Activated CD4-positive, alpha-beta T cell treated with anti-CD3 and anti-CD28 coated beads for 1 hour (primary cell): ENCODE results near the gene GPC3.

Experiments used
- DNase-seq: peaks from one replicate; pipeline ENCODE4 v3.0.0-alpha.2; 2020

Gene GPC3

DNA sequence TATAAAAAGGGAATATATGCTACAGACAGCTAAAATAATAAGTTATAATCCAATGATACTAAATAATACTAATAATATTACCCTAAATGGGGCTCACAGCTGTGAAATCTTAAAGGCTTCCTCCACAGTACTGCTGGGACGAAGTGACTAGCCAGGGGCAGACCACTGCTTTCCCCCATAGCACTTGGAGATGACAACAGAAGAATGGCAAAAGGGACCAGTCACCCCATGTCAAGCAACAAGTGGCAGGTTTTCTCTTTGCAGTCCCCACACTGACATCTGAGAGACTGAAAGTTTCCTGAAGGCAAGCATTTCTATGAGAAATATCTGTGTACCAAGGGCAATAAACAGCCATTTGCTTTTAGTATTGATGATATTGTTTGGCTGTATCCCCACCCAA lies 396.6 kb downstream of the GPC3 start:
- no peak for DNase-seq

GRCh38 chrX:133587818-133588217 lies 397.6 kb downstream of the GPC3 start:
- DNase-seq = no peak

DNA sequence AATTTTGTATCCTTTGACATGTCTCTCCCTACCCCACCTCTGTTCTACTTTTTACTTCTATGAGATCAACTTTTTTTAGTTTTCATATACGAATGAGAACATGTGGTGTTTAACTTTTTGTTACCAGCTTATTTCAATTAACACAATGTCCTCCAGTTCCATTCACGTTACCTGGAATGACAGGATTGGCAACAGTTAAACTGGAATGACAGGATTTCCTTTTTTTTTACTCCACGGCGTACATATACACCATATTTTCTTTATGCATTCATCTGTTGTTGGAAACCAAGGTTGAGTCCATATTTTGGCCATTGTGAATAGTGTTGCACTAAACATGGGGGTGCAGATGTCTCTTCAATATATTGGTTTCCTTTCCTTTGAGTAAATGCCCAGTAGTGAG lies 398.3 kb downstream of the GPC3 start:
- no peak for DNase-seq

GRCh38 chrX:133586443-133586842 lies 399.0 kb downstream of the GPC3 start:
- no peak for DNase-seq

DNA sequence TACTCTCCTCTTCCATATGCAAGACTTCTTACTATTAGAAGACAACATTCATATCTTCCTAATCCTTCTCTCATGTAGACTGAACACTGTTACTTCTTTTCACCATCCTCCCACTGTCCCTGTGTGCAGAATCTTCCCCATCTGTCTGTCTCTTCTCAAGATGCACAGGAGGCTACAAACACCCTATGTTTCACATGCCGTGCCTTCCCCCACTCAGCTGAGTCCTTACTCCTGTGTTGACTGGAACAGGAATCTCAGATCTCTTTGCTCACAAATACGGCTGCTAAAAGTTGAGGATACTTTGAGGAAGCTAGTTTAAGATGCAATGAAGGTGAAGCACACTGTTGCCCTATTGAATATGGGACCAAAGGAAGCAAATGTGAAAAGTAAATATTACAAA lies 401.6 kb downstream of the GPC3 start:
- no peak for DNase-seq

- DNase-seq = no peak
Measured at GRCh38 chrX:133580625-133581024, 404.8 kb downstream of the GPC3 start.

DNA sequence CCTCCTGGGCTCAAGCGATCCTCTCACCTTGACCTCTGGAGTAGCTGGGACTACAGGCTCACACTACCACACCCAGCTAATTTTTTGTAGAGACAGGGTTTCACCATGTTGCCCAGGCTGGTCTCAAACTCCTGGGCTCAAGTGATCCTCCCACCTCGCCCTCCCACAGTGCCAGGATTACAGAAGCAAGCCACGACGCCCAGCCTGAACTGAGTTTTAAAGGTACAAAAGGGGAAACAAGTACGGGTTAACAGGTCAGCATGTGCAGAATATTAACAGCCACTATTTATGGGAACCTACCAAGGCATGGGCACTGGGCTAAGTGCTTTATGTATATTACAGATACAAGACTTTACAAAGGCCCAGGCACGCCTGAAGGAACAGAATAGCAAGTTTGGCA lies 405.8 kb downstream of the GPC3 start:
- DNase-seq = no peak

GRCh38 chrX:133576876-133577275 lies 408.5 kb downstream of the GPC3 start:
- no peak for DNase-seq

DNA sequence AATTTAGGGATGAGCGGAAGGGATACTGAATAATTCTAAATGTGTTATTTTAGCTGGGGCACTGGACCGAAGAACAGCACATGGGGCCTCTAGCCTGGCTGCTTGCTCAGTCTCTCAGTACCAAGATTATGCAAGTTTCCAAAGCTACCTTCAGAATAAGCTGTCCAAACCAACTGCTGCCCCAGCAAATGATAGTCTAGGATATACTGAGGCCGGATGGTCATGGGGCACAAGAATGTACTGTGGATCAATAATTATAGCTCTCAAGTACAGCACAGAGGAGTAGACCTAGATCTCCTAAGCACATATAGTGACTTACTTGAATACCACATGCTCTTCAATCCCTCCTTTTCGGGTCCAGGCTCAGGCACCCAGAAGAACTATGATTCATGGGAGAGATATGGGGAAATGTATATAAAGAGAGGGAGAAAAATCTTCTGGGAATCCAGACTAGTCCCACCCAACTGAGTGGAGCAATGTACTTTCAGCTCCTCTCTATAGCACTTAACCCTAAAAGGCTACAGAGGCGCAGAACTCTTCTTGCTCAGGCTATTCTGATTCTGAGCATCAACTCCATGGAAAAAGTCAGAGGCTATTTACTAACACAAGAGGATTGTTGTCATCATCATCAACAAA lies 409.8 kb downstream of the GPC3 start:
- DNase-seq = no peak

DNA sequence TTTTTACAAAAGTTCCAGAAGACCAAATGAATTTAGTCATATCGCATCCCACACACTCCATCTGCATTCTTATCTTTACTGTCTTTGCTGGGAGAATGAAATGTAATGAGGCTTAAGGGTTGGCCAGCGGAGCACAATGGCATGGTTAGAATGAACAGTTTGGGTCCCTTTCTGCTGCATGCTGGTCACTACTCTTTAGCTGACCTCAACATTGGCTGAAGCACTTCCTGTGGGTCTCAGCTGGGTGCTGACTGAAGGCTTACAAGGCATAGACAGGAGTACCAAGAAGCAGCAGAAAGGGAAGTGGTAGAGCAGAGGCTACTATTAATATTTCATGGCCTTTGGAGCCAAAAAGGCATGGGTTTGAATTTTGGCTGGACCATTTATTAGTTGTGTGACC lies 410.7 kb downstream of the GPC3 start:
- no peak for DNase-seq

GRCh38 chrX:133570549-133570948 lies 414.8 kb downstream of the GPC3 start:
- no peak for DNase-seq

DNA sequence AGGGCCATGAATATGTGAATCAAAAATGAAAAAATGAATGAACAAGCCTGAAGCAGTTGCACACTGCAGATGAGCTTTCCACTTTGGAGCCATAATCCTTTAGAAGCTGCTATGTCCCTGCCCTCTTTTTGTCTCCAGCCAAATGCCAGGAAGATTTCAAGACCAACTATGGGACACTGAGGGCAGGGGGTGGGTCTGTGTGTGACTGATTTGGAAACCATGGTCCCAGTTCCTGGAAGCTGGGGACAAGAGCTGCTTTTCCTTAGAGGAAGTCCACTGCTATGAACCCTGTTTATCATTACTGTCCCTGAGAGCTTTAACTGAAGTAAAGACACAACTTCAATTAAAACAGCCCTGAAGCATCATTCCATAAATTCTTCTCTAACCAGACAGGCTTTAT lies 416.2 kb downstream of the GPC3 start:
- no peak for DNase-seq

DNA sequence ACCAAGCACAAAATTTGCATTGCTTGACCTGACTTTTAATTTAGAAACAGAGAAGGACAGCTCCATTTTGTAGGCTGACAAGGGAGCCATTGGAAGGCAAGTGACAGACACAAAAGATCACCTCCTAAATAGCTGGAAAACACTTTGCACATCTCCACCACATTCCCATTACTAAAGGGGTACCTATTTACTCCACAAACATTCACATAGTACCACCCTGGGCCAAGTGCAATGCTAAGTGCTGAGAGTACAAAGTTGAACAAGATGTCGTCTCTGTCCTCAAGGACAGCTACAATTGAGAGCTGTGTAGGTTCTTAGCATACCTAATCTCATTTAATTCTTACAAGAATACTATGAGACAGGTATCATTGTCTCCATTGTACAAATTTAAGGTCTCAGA lies 417.3 kb downstream of the GPC3 start:
- DNase-seq = no peak

DNA sequence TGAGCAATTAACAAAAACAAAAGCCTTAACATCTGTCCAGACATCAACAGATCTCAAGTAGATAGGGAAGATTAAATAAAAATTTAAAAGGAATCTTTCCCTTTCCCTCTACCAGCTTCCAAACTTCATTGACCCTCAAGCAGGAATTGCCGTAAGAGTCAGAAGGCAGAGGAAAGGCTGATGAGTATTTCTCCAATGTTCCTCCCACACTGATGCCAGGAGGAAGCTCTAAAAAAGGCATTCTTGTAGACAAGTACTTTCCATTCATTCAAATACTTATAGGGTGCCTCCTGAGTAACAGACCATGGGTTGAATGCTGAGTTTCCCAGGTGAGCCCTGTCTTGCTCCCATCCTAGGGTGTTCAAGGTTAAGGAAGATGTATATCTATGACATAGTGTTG lies 418.5 kb downstream of the GPC3 start:
- DNase-seq = no peak

DNA sequence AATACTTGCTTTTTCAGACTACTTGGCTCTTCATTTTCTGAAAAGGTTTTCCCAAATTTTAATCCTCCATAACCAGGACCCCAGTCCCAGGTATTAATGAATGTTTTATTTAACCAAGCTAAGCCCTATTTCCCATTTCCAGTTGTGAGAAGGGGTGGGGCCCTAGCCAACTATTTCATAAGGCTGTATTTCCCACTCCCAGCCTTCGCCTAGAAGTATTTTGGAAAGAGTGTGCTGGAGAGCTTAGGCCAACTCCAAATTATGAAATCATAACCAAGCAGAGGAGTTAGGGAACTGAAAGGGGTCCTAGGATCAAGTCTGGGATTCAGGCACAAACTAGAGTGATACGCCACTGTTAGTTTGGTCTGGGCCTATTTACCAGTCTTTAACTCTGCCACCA lies 421.7 kb downstream of the GPC3 start:
- DNase-seq = no peak

- no peak for DNase-seq
Measured at GRCh38 chrX:133561251-133561650, 424.1 kb downstream of the GPC3 start.

- no peak for DNase-seq
Measured at GRCh38 chrX:133559909-133560308, 425.5 kb downstream of the GPC3 start.

- DNase-seq = no peak
Measured at GRCh38 chrX:133555782-133556458, 429.5 kb downstream of the GPC3 start.

- DNase-seq = no peak
Measured at GRCh38 chrX:133550665-133551485, 434.5 kb downstream of the GPC3 start.

DNA sequence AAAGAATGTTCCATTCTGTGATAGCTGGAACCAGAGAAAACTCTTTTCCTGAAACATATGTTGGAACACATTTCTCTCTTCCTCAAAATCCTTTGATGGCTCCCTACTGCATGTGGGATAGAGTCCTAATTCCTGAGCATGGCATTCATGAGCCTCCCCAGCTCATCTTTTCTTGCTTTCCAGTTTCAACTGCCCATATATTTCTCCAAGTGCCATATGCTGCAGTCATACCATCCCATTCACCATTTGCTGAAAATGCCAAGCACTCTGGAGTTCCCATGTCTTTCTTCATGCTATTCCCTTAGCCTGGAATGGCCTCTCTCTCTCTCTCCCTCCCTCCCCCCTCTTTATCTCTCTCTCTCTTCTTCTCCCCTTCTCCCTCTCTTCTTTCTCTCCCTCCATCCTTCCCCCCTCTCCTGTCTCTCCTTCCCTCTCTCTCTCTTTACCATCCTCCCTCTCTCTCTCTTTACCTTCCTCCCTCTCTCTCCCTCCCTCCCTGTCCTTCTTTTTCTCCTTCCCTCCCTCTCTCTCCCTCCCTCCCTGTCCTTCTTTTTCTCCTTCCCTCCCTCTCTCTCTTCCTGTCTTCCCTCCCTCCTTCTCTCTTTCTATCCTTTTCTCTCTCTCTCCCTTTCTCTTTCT lies 436.0 kb downstream of the GPC3 start:
- DNase-seq = no peak

- DNase-seq = no peak
Measured at GRCh38 chrX:133546441-133546840, 439.0 kb downstream of the GPC3 start.

DNA sequence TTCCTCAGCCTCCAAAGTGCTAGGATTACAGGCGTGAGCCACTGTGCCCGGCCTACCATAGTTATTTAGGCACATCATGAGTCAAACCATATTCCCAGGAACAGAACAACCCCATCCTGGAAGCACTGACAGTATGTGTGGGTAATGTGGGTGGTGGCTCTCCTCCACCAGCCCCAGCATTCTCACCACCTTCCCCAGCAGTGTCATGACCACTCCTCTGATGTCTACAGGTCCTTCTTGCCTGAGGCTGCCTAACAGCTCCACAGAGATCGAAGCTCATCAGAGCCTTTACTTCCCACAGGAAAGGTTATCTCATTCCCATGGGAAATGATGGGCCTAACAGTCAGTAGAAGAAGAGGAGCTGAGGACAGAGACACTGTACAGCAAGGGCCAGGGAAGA lies 440.6 kb downstream of the GPC3 start:
- DNase-seq = no peak

- DNase-seq = no peak
Measured at GRCh38 chrX:133544115-133544514, 441.3 kb downstream of the GPC3 start.

DNA sequence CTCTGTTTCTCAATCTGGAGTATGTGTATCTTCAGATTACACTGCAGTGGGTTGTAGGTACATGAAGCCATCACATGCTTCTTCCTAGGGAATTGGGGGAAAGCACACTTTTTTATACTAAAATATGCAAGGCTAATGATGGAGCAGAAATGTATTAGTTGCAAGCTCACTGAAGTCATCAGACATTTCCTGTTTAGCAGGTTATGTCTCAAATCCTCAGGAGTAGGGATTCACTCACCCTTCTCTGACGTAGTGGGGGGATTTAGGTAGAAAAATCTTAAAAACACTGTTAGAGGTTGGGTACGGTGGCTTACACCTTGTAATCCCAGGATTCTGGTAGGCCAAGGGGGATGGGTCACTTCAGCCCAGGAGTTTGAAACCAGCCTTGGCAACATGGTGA lies 441.7 kb downstream of the GPC3 start:
- no peak for DNase-seq
